HG03575 (cell line): Measurements from ENCODE around the gene SAPCD1.

ENCODE experiments used
- ATAC-seq: cut with Tn5 transposase; IDR thresholded peaks from one replicate; pipeline ENCODE4 v1.9.1; 2021; ENCODE audit not compliant: unreplicated experiment, insufficient number of reproducible peaks, low FRiP score; ENCODE audit errors: extremely low read depth

Gene SAPCD1

GRCh38 chr6:31742894-31743293 is 19.6 kb upstream of the SAPCD1 start:
- ATAC-seq = no peak

DNA sequence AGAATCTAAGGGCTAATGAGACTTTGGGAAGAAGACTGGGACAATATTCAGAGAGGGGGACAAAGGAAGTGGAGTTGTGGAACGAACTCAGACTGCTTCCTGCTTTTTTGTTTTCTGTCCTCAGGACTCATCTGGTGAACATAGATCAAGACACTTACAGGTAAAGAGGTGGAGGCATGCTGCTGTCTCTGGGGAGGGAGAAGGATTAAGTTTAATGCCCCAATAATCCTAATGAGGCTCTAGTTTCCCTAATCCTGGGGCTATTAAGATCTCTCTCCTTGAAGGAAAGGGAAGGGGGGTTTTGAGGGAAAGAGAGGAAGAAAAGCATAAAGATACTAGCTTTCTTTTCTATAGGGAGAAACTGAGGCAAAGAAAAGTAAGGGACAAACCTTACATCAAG is 18.0 kb upstream of the SAPCD1 start:
- no peak for ATAC-seq

GRCh38 chr6:31749301-31750036 is 13.0 kb upstream of the SAPCD1 start:
- ATAC-seq = no peak

- ATAC-seq = no peak
Observed at GRCh38 chr6:31750411-31751022, 11.9 kb upstream of the SAPCD1 start.

DNA sequence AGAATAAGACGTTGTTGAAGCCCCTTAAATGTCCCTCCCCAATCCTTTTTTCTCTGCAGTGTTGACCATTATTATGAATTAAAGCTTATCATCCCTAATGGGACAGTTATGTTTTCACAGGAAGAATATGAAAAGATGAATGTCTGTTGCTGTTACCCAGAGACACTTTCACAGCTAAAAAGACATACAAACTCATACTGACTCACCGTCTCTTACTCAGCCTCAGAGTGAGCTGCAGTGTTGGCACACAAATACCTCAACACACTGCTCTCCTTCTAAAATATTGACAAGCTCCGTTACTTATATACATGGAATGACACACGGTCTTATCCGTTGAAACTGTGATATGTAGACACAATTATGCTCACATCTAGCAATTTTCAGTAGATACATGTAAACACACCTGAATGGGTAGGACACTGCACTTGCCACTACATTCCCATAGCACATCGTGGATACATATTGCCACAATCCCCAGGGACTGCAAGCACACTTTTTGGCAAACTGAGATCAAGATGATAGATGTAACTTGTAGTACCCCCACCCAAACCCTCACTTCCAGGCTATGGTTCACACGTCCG is 9.6 kb upstream of the SAPCD1 start:
- ATAC-seq = no peak

GRCh38 chr6:31758281-31758680 is 4.2 kb upstream of the SAPCD1 start:
- ATAC-seq = no peak

DNA sequence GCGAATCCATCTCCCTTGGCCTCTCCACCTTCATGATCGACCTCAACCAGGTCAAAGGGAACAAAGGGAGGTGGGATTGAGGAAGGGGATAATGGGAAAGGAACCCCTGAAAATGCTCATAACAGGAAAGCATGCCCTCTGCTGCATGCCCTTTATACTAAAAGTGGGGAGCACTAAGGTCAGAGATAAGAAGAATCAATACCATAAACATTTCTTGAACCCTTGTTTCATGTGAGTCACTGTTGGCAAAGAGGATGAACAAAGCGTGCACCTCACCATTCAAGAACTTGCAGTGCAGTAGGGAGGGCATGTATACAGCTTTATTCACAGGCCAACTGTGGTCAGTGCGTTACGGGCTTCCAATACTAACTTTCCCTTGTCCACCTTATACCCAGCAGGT is 1.7 kb upstream of the SAPCD1 start:
- ATAC-seq = no peak

DNA sequence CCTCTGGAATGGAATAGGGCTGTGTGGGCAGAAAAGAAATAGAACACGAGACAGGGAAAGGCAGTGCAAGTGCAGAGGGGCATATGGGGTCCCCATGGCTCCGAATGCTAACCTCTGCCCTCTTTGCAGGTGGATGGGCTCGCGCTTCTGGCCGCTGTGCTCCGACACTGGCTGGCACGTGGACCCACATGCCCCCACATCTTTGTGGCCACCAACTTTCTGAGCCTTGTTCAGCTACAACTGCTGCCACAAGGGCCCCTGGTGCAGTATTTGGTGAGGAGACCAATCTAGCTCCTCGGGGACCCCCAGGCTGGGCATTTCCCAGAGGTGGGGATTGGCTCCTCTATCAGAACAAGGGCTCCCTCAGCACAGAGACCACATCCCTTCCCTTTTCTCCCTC is 1.1 kb upstream of the SAPCD1 start:
- ATAC-seq = no peak

- no peak for ATAC-seq
Observed at GRCh38 chr6:31762878-31763618, 592 bp downstream of the SAPCD1 start.

DNA sequence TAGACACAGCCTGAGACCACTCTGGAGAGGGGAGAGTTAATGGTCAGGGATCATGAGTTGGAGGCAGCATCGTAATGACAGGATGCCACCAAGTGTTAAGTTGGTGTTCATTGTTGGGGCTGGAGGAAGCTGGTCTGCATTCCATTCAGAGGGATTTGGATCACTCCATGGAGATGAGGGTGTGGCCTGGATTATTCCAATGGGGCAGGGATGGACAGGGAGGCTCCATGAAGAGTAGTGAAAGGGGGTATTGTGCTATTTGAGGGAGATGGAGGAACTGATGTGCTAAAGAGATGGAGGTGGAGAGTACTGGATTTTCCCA is 1.1 kb downstream of the SAPCD1 start:
- ATAC-seq = no peak

GRCh38 chr6:31764198-31764597 is 1.7 kb downstream of the SAPCD1 start:
- ATAC-seq = no peak

- ATAC-seq = no peak
Observed at GRCh38 chr6:31765559-31765909, 3.1 kb downstream of the SAPCD1 start.

DNA sequence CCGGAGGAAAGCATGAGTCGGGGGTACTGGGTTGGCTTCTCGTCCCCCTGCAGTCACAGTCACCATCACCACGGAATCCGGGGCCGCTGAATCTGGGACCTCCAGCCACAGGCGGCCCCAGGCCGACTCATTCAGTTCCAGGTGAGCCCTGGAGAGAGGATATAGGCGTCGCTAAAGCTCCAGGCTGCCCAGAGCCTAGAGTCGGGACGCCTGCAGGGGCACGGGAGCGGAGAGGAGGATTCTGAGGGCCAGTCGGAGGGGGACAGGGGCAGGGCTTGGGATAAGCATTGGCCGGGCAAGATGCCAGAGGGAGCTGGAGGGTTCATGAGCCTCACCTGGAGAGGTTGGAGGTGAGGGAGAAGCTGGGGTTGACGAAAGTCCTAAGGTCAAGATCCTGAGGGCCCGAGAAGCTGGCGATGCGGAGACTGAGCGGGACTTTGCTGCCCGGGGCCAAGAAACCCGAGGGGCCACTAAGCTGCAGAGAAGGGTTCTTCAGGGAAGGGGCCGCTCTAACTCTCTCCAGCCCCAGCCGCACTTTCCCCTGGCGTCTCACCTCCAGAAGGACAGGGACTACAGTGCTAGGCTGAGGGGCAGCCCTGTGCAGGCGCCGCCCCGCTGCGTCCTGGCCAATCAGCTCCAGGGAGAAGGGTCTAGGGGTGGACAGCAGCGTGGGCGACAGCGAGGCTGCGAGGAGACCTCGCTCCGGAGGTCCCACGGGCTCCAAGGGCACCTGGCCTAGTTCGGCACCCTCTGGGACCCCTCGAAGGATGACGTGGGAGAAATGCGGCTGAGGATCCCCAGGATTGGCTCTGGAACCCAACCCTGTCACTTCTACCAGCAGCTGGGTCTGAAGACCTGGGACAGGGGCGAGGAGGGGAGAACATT is 3.7 kb downstream of the SAPCD1 start:
- no peak for ATAC-seq

GRCh38 chr6:31767096-31767645 is 4.7 kb downstream of the SAPCD1 start:
- ATAC-seq = no peak

DNA sequence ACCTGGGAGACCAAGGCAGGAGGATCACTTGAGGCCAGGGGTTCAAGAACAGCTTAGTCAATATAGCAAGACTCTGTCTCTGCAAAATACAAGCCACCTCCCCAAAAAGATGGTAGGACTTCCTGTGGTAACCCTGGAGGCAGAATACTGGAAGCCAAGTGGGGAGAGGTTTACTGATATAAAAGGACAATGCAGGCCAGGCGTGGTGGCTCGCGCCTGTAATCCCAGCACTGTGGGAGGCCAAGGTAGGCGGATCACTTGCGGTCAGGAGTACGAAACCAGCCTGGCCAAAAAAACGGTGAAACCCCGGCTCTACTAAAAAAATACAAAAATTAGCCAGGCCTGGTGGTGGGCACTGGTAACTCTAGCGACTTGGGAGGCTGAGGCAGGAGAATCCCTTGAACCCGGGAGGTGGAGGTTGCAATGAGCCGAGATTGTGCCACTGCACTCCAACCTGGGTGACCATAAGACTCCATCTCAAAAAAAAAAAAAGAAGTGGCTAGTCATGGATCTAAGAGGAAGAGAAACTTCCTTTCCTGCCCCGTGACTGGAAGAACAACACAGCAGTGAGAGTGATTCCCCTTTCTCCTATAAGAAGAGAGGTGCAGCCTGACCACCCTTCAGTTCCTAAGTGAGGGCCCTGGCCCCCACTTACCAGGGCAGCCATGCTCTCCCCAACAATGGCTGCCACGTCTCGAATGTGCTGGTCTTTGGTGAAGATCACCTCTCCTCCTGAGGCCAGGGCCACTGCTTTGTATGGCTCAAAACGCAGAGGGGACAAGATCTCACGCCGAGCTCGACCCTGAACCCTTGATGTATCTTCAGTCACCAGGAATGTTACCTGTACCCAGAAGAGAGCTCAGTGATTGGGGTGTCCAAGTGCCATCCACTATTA is 6.2 kb downstream of the SAPCD1 start:
- ATAC-seq = no peak

DNA sequence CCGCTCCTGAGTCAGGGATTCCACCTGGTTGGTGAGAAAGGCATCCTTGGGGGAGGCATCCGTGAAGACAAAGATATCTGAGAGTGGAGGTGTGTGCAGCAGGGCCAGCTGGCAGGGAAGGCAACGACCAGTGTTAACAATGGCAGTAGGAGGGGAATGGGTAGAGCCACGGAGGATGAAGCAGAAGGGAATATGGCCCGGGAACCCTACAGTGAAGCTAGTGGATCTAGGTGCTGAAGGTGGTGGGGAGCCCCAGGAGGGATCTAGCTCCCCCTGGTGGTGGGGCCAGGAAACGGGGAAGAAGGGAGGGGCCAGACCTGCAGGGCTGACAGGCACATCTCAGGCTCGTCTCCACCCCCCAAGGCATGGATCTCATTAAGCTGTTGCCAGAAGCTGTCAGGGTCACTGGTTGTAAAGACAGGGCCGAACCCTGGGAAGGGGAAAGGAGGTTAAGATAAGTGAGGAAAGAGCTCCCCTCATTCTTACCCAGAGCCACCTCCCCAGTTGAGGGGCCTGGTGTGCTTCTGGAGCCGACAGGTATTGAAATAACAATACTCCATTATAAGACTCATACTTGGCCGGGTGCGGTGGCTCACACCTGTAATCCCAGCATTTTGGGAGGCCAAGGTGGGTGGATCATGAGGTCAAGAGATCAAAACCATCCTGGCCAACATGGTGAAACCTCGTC is 7.4 kb downstream of the SAPCD1 start:
- no peak for ATAC-seq

- ATAC-seq = no peak
Observed at GRCh38 chr6:31770860-31771259, 8.4 kb downstream of the SAPCD1 start.

- ATAC-seq = no peak
Observed at GRCh38 chr6:31771992-31772358, 9.5 kb downstream of the SAPCD1 start.
